ENCODE data around the gene SLC39A9. TPM values are rescaled to one million over a fixed set of nuclear protein-coding genes. Genes with fewer than 3 reads are reported as not detected.

The SLC39A9 gene, protein sequence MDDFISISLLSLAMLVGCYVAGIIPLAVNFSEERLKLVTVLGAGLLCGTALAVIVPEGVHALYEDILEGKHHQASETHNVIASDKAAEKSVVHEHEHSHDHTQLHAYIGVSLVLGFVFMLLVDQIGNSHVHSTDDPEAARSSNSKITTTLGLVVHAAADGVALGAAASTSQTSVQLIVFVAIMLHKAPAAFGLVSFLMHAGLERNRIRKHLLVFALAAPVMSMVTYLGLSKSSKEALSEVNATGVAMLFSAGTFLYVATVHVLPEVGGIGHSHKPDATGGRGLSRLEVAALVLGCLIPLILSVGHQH
- 132 and 155 TPM in 2 replicates for total RNA-seq

DNA sequence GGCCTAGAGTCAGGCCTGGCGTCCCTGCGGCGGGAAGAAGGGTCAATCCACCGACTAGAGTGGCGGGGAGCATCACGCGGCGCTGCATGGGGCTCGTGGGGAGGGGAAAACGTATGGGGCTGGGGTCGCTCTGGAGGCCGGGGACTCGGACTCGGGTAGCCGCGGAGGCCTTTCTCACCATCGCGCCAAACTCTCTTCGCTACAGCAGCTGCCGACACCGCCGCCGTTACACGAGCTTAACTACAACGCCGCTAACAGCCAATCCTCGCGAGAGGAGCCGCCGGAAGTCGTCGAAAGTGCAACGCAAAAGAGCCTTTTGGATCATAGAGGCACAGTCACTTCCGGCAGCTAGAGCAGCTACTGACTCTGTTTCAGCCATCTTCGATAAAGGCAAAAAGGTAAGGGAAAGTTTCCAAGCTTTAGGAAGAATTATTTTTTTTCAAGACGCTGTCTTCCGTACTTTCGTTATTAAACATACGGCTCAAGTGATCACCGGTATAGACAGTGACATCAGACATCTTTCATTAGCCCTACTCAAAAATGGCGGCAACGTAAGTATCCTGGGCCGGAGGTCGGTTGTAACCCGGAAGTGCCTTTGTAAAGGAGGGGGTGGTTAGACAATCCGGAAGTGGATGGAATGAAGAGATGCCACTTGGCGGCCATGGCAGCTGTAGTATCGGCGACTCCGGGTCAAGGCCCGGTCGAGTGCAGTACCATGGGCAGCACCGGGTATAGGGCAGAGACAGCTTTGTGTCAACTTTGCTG, at the start of gene SLC39A9, which contains the start of gene ERH:
Gene SLC39A9, plus strand, starts transcription at position 640 of the 765 bp plus-strand sequence. CDS start 678 bp downstream, outside the sequence.
Gene ERH, minus strand, starts transcription at position 247 of the 765 bp plus-strand sequence. Its CDS starts 66 bp downstream, at position 181.

DNA sequence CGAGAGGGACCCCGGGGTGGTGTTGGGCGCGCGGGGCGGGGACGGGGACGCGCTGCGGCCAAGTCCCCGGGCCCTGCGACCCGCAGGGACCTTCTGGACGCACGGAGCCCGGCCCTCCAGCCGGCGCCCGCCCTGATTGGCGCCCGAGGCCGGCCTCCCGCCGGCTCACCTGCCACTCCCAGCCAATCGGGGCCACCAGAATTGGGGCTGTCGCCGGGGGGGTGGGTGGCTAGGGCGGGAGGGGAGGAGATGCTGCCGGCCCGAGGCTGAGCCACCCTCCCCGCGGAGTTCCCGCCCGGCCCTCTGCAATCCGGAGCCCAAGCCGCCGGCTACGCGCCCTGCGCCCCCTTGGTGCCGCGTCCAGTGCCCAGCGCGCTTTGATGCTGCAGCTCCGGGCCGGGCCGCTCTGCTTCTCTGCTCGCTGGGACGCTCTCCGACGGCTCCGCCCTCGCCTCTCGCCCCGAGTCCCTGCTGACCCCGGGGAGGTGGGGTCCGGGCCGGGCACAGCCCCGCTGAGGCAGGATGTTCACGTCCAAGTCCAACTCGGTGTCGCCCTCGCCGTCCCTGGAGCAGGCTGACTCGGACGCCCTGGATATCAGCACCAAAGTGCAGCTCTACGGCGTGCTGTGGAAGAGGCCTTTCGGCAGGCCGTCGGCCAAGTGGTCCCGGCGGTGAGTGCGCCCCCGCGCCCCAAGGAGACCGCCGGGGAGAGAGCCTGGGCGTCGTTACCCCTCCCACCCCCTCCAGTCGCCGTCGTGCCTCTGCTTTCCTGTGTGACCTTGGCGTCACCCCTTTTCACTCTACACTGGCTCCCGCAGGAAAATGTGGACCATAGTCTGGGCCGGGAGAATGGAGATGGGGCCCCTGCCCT, 86.2 kb downstream of the SLC39A9 start, which contains the start of gene PLEKHD1:
Gene PLEKHD1, plus strand, starts transcription at position 285 of the 871 bp plus-strand sequence. Its CDS starts 238 bp downstream, at position 523.

Other genes starting within 250 kb of the SLC39A9 start
- gene DCAF5, start 245.6 kb upstream of the SLC39A9 start, total RNA-seq: 24.8 and 24.9 TPM in 2 replicates
- gene EXD2, start 207.2 kb upstream of the SLC39A9 start, total RNA-seq: 16.6 and 18.2 TPM in 2 replicates
- 1.3 and 1.9 TPM in 2 replicates for gene GALNT16, start 138.5 kb upstream of the SLC39A9 start, total RNA-seq
- gene ERH, start 393 bp upstream of the SLC39A9 start, total RNA-seq: 92.6 and 133 TPM in 2 replicates
- gene PLEKHD1, start 86.0 kb downstream of the SLC39A9 start, total RNA-seq: under 0.01 TPM in 1 of 2 replicates, not detected in the other
- not detected in 2 replicates for gene CCDC177, start 176.2 kb downstream of the SLC39A9 start, total RNA-seq
- gene SUSD6, start 212.9 kb downstream of the SLC39A9 start, total RNA-seq: 23.2 and 23.6 TPM in 2 replicates

All from placental pericyte (primary cell).